Heart right ventricle (tissue), 16 donors: ENCODE measurements around the gene INTS11. TPM values are rescaled to one million over a fixed set of nuclear protein-coding genes. Genes with fewer than 3 reads are reported as not detected.

Source experiments
- ATAC-seq, 8 donors: fragments of 200-7000 bp; cut with Tn5 transposase; one replicate each; pipeline ENCODE4 v1.9.1; 2020; ENCODE audit warnings: mild to moderate bottlenecking in 8 of 8, moderate library complexity in 8 of 8, moderate number of reproducible peaks in 1 of 8
- DNase-seq, 2 donors: peaks; one replicate each; pipeline ENCODE4 v3.0.0-alpha.2; 2020
- H3K27ac ChIP-seq, 10 donors: fragments of 200-600 bp; sonication (generic) in 2 of 10; one replicate each; pipeline versions ENCODE4 v1.5.0 to v1.8.0; 2020 to 2022; ENCODE audit warnings: mild to moderate bottlenecking in 3 of 10
- H3K27me3 ChIP-seq, 7 donors: fragments of 200-600 bp; one replicate each; pipeline ENCODE4 v1.8.0; 2021 to 2022; ENCODE audit warnings: mild to moderate bottlenecking in 2 of 7
- H3K36me3 ChIP-seq, 9 donors: fragments of 200-600 bp; sonication (generic) in 1 of 9; one replicate each; pipeline versions ENCODE4 v1.5.0 to v1.8.0; 2020 to 2022; ENCODE audit warnings: mild to moderate bottlenecking in 2 of 9
- H3K4me1 ChIP-seq, 9 donors: fragments of 200-600 bp; sonication (generic) in 1 of 9; one replicate each; pipeline versions ENCODE4 v1.5.0 to v1.8.0; 2020 to 2022; ENCODE audit warnings: mild to moderate bottlenecking in 4 of 9
- H3K4me3 ChIP-seq, 10 donors: fragments of 200-600 bp; sonication (generic) in 2 of 10; one replicate each; pipeline versions ENCODE4 v1.5.0 to v1.8.0; 2020 to 2022; ENCODE audit warnings: mild to moderate bottlenecking in 7 of 10, moderate library complexity in 2 of 10
- H3K9me3 ChIP-seq, 11 donors: fragments of 200-600 bp in 10 of 11; sonication (generic) in 2 of 11; one replicate each; pipeline versions ENCODE4 v1.5.0 to v1.8.0; 2013 to 2022; ENCODE audit warnings: mild to moderate bottlenecking in 2 of 11, control low read depth in 1 of 11, moderate library complexity in 1 of 11
- CTCF ChIP-seq, 9 donors: fragments of 200-600 bp; sonication (generic) in 2 of 9; IDR thresholded peaks; one replicate each; pipeline versions ENCODE4 v1.5.0 to v1.8.0; 2021 to 2022; ENCODE audit warnings: antibody characterized with exemption in 9 of 9, mild to moderate bottlenecking in 5 of 9, moderate library complexity in 1 of 9
- WGBS, 2 donors: extraction: QIAGEN DNeasy Blood & Tissue Kit; methylation state at CpG; one replicate each; pipeline ENCODE4 v1.1.7; 2013; ENCODE audit warnings: inconsistent platforms in 1 of 2; 5-methylcytosine and 5-hydroxymethylcytosine counted together
- intact Hi-C, 10 donors: fragments of 100-400 bp; cut with DNase I; formaldehyde crosslinking; loops; one replicate each; pipeline versions ENCODE4 v1.11.1 to v1.14.2; 2022
- polyA plus RNA-seq, 2 donors: library from polyadenylated mRNA; stranded (reverse); fragments of 200-250 nt; gene quantifications; one replicate each; pipeline ENCODE4 v1.2.3, GENCODE V29; 2013
- total RNA-seq, 10 donors: library from RNA; stranded (reverse); fragmentation: NEBNext Ultra II Directional in 3 of 10; extraction: Animal tissue kit (Norgen Biotek cat#: 25700) in 3 of 10; gene quantifications; one replicate each; pipeline versions ENCODE4 v1.2.1 to v1.2.4, GENCODE V29; 2021 to 2023
- donor health status: Arrhythmogenic right ventricular cardiomyopathy.
- donor health status: ischemic (EF 13 %, LVEDD 7.1; RV severe dilation, severe dysfunction).
- donor health status: healthy with polysubstance abuse.
- donor health status: DM: no; HTN: yes; CAD: no.
- donor health status: DM: no; HTN: no; CAD: no.
- donor health status: ischemic (EF 25% LVEDD 6.9; RV normal size, moderate dysfunction).
- donor health status: ischemic (EF 25% LVEDD 5.7; RV mildly dilated, moderate dysfunction).
- donor health status: healthy.
- donor health status: DM: yes; HTN: yes; CAD: no.
- donor health status: Ischemic cardiomyopathy.
- donor health status: ischemic (EF 35%, LVEDD 5.7; RV mildly dilated, moderate dysfunction).
- donor health status: nonischemic (EF 11% LVEDD 7.7; RV severe dilation, severe dysfunction).
- donor health status: DM: yes; HTN: yes; CAD: no.
- donor health status: PGD.
- donor health status: ischemic (EF 29% LVEDD 5.4; RV normal size, mild dysfunction).
- donor health status: nonischemic (EF 23%, LVEDD 6.1; RV moderate dilation, normal function).

Gene INTS11
- total and polyA plus RNA-seq, 12 donors = 44.7 to 269 (median 57.4) TPM

DNA sequence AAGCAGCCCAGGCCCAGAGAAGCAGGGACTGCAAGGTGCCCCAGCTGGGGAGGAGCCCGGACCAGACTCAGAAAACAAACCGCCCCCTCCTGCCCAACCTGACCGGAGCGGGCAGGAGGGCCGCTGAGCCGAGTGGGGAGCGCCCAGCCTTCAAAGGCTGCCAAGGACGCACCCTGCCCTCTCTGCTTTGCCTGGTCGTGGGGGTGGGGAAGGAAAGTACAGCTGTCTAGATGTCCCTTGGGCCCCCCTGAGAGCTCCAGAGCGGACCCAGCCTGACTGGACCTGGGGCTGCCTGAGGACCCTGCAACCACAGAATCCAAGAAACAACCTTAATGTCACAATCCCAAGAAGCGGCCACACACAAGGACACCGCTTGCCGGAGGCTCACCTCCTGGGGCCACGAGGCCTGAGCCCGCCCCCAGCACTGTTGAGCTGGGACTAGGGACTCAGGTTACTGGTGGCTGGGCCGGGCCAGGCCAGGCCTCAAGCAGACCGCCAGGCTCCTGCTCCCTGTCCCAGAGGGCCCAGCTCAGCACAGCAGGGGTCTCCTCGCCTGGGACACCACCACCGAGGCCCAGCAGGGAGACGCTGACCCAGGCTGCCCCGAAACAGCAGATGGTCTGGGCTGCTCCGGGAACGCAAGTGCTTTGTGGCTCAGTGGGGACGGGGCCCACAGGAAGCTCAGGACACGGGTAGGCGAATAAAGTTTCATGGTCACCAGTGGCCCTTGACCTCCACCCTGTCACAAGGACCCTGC lies 23.4 kb upstream of the INTS11 start:
- Histone ChIP-seq H3K36me3 (no peaks in the 10 kb centered on the region), H3K27me3 (peaks cover 0 to 14% (median 2%) of the 10 kb centered on the region in 7 donors), H3K27ac (peak overlapping the region; percentile 3 to 87 (median 82)), H3K9me3 (no peaks in the 10 kb centered on the region), H3K4me1 (peaks cover 29 to 70% (median 61%) of the 10 kb centered on the region in 9 donors), H3K4me3 (peak overlapping the region; percentile 51 to 80 (median 72))
- DNase-seq = no peak
- intact Hi-C loops = loop anchor here in 3 of 10 donors (2.0 to 5.0 kb wide), 2 partner anchors 23 to 41 kb away; partner anchors contain the start of genes ACAP3 (in 2 of the 3), PUSL1 (in 2 of the 3), CPTP (in 1 of the 3) and INTS11 (in 1 of the 3)
- 25 to 35% methylated on average over 26 of the region's 26 CpGs for WGBS, 2 donors
- TF ChIP-seq CTCF (IDR thresholded peaks at IDR 0.05) = no peak
- peak in 7 of 8 donors; percentile 7 to 53 (median 32) for ATAC-seq

DNA sequence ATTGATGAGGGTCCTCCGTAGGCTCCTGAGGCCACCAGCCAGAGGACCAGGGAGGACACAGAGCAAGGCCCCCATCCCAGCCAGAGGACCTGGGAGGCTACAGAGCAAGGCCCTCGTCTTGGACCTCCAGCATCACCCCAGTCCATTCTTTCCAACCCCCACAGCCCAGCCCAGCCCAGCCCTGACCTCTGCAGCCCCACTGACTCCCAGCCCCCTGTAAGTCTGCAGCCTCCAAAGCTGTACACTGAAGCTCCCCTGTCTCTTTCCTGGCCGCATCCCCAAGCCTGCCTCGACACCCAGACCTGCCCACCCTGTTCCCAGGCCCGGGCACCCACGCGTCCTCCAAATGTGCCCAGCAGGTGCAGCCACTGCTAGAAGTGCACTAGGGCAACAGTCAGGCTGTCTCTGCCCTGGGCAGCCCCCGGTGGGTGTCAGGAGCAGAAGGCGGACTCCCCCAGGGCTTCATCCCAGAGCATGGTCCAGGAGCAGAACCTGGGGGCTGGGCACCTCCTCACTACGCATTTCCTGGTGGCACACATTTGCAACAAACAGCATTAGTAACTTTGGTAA lies 22.7 kb upstream of the INTS11 start:
- intact Hi-C loops = loop anchor here in 2 of 10 donors (5.0 kb wide), 1 partner anchor 40 kb away; the partner anchor contains the start of genes ACAP3 (in 2 of the 2) and PUSL1 (in 2 of the 2)
- WGBS, 2 donors = 90 to 92% methylated on average over 10 of the region's 10 CpGs
- no peak for DNase-seq

GRCh38 chr1:1346501-1346890 lies 22.0 kb upstream of the INTS11 start:
- no peak for ATAC-seq
- whole genome bisulfite sequencing, 2 donors = 91 to 94% methylated on average over 10 of the region's 10 CpGs
- Histone ChIP-seq H3K4me3 (peak overlapping the region in 1 of 10 donors; percentile 2), H3K4me1 (peaks cover 28 to 56% (median 49%) of the 10 kb centered on the region in 9 donors), H3K36me3 (peaks cover 0 to 7% (median 0%) of the 10 kb centered on the region in 9 donors), H3K27me3 (peaks cover 0 to under 1% (median 0%) of the 10 kb centered on the region in 7 donors), H3K9me3 (no peaks in the 10 kb centered on the region), H3K27ac (peak overlapping the region in 7 of 10 donors; percentile 0 to 85 (median 13))
- intact Hi-C loops = loop anchor here in 2 of 10 donors (5.0 kb wide), 1 partner anchor 39 kb away; the partner anchor contains the start of genes ACAP3 (in 2 of the 2) and PUSL1 (in 2 of the 2)
- no peak for DNase-seq
- TF ChIP-seq CTCF (IDR thresholded peaks at IDR 0.05) = no peak

More for the DNA sequence above, 22.7 kb upstream of the INTS11 start:
- Histone ChIP-seq H3K27ac (peak overlapping the region; percentile 3 to 87 (median 82)), H3K4me3 (peak overlapping the region in 9 of 10 donors; percentile 51 to 80 (median 73)), H3K27me3 (peaks cover 0 to 7% (median 0%) of the 10 kb centered on the region in 7 donors), H3K36me3 (peaks cover 0 to 1% (median 0%) of the 10 kb centered on the region in 9 donors), H3K9me3 (no peaks in the 10 kb centered on the region), H3K4me1 (peaks cover 29 to 63% (median 55%) of the 10 kb centered on the region in 9 donors)
- TF ChIP-seq CTCF (IDR thresholded peaks at IDR 0.05) = no peak
- no peak for ATAC-seq
